GM12878 (cell line): ENCODE results near the gene GTPBP3. TPM values are rescaled to one million over a fixed set of nuclear protein-coding genes. Genes with fewer than 3 reads are reported as not detected.

Source experiments
- ATAC-seq: fragments of 200-7000 bp; cut with Tn5 transposase; 3 replicates; pipeline ENCODE4 v1.9.1; 2020; ENCODE audit warnings: mild to moderate bottlenecking, moderate library complexity
- BruUV-seq: library from RNA; stranded (reverse); fragments of 400-500 nt; replicated peaks from 2 replicates; lab custom pipeline; 2021; lab: Mats Ljungman, UMichigan
- CTCF ChIA-PET: fragments of 300-600 bp; sonication (Branson Sonifier 250); formaldehyde crosslinking; extraction: SDS; loops from one replicate; lab custom pipeline; 2021; ENCODE audit warnings: inconsistent platforms; lab: Yijun Ruan, JAX
- POLR2A ChIA-PET: fragments of 350-600 bp; formaldehyde crosslinking; extraction: SDS; loops from one replicate; lab custom pipeline; 2021; ENCODE audit warnings: inconsistent platforms; lab: Charles Lee
- RAD21 ChIA-PET: fragments of 300-600 bp; sonication (Branson Sonifier 250); formaldehyde crosslinking; loops from one replicate; lab custom pipeline; 2023; ENCODE audit warnings: antibody characterized with exemption; ENCODE audit not compliant: unreplicated experiment; lab: Charles Lee
- SMC1A ChIA-PET: fragments of 300-600 bp; sonication (Branson Sonifier 250); formaldehyde crosslinking; loops from one replicate; lab custom pipeline; 2023; ENCODE audit not compliant: unreplicated experiment, uncharacterized antibody; lab: Charles Lee
- DNase-seq: peaks from one replicate; pipeline ENCODE4 v3.0.0-alpha.2; 2011; ENCODE audit warnings: low read depth, low spot score
- FAIRE-seq: peaks from 3 replicates; lab custom pipeline; 2011; peaks lifted over from hg19 to GRCh38; lab: Jason Lieb, UNC
- H2AFZ ChIP-seq: 2 replicates; pipeline ENCODE4 v1.6.0; 2011; ENCODE audit warnings: low read depth, low read length, control low read depth; ENCODE audit not compliant: control insufficient read depth
- H3K27ac ChIP-seq: 2 replicates; pipeline ENCODE4 v1.5.1; 2011; ENCODE audit warnings: control low read depth; ENCODE audit not compliant: control insufficient read depth, insufficient read depth
- H3K27me3 ChIP-seq, 2 experiments: replicated peaks in 1 of 2; 2 replicates each; pipeline versions ENCODE4 v1.6.0 to v1.6.1; 2011; ENCODE audit warnings: low read length in 1 of 2; ENCODE audit not compliant: control insufficient read depth in 2 of 2, insufficient read depth in 2 of 2
- H3K36me3 ChIP-seq, 2 experiments: 2 replicates each; pipeline ENCODE4 v1.5.1; 2011; ENCODE audit warnings: low read length in 1 of 2; ENCODE audit not compliant: control insufficient read depth in 2 of 2, insufficient read depth in 2 of 2
- H3K4me1 ChIP-seq: 2 replicates; pipeline ENCODE4 v1.6.1; 2011; ENCODE audit warnings: mild to moderate bottlenecking, low read length, moderate library complexity, mixed read lengths; ENCODE audit not compliant: control insufficient read depth, insufficient read depth
- H3K4me2 ChIP-seq: 2 replicates; pipeline ENCODE4 v1.6.0; 2011; ENCODE audit warnings: control low read depth; ENCODE audit not compliant: control insufficient read depth, insufficient read depth
- H3K4me3 ChIP-seq: fragments of 200-600 bp; sonication (generic); 2 replicates; pipeline ENCODE4 v1.5.1; 2016
- H3K79me2 ChIP-seq: 2 replicates; pipeline ENCODE4 v1.6.0; 2011; ENCODE audit warnings: low read length; ENCODE audit not compliant: control insufficient read depth, insufficient read depth
- H3K9ac ChIP-seq: 2 replicates; pipeline ENCODE4 v1.8.0; 2011; ENCODE audit warnings: low read length, control low read depth, mixed read lengths; ENCODE audit not compliant: control insufficient read depth, insufficient read depth
- H3K9me3 ChIP-seq: replicated peaks from 3 replicates; pipeline ENCODE4 v1.5.1; 2011; ENCODE audit warnings: mild to moderate bottlenecking, low read length; ENCODE audit not compliant: control insufficient read depth, insufficient read depth
- H4K20me1 ChIP-seq: 2 replicates; pipeline ENCODE4 v1.6.0; 2011; ENCODE audit not compliant: control insufficient read depth, insufficient read depth
- BCL11A ChIP-seq: IDR thresholded peaks from 2 replicates; pipeline ENCODE4 v1.6.1; 2011; ENCODE audit warnings: low read depth, low read length
- E4F1 ChIP-seq: fragments of 450-650 bp; IDR thresholded peaks from 2 replicates; pipeline ENCODE4 v1.6.1; 2018; ENCODE audit warnings: borderline replicate concordance, mild to moderate bottlenecking; ENCODE audit not compliant: partially characterized antibody
- KAT2A ChIP-seq: conservative IDR thresholded peaks from 2 replicates; pipeline ENCODE4 v1.6.1; 2011; ENCODE audit warnings: low read depth, low read length; ENCODE audit not compliant: control insufficient read depth
- MYB ChIP-seq: fragments of 150-350 bp; IDR thresholded peaks from 2 replicates; pipeline ENCODE4 v1.6.1; 2014; ENCODE audit warnings: mild to moderate bottlenecking, low read depth, low read length, borderline replicate concordance
- POU2F2 ChIP-seq: IDR thresholded peaks from 3 replicates; pipeline ENCODE4 v1.6.1; 2011; ENCODE audit warnings: low read depth, mild to moderate bottlenecking, low read length, borderline replicate concordance
- SREBF1 ChIP-seq: IDR thresholded peaks from 2 replicates; pipeline ENCODE4 v1.6.1; 2012; ENCODE audit warnings: mild to moderate bottlenecking, low read length
- ZBTB33 ChIP-seq: fragments of 450-650 bp; IDR thresholded peaks from 2 replicates; pipeline ENCODE4 v1.6.1; 2017; ENCODE audit warnings: mild to moderate bottlenecking
- WGBS: methylation state at CpG from one replicate; pipeline ENCODE4 v1.1.6; 2016; ENCODE audit warnings: low lambda C conversion rate; ENCODE audit not compliant: insufficient replicate concordance, insufficient coverage; ENCODE audit errors: missing lambda C conversion rate; 5-methylcytosine and 5-hydroxymethylcytosine counted together
- in situ Hi-C: fragments of 300-500 bp; cut with MboI; formaldehyde crosslinking; loops from 9 replicates; pipeline ENCODE4 v1.14.3; 2018; ENCODE audit warnings: mixed read lengths
- intact Hi-C: fragments of 100-400 bp; cut with micrococcal nuclease; formaldehyde crosslinking; loops from one replicate; pipeline ENCODE4 v1.14.2; 2022; ENCODE audit not compliant: unreplicated experiment
- polyA plus RNA-seq, 11 experiments: library from polyadenylated mRNA; depleted of rRNA in 4 of 11; unstranded in 6 of 11; stranded (reverse) in 5 of 11; fragments of >200 nt; fragmentation: Nextera tagmentation in 4 of 11; fragmentation: Illumina TruSeq in 1 of 11; extraction: Ambion mirVana in 4 of 11; extraction: Trizol in 1 of 11; gene quantifications; 1 replicate in 1 of 11; 2 replicates in 10 of 11; pipeline versions ENCODE4 v1.2.1 to v1.2.3, GENCODE V29; 2011 to 2016; ENCODE audit warnings: inconsistent platforms in 2 of 11, missing spikeins in 2 of 11, low read depth in 1 of 11
- total RNA-seq, 4 experiments: library from RNA; depleted of rRNA in 3 of 4; stranded (reverse); fragments of >200 nt in 3 of 4; fragmentation: Illumina TruSeq in 1 of 4; extraction: Trizol in 1 of 4; gene quantifications; 2 replicates each; pipeline versions ENCODE4 v1.2.1 to v1.2.3, GENCODE V29; 2013 to 2021

Gene GTPBP3
- total and polyA plus RNA-seq, 10 of the 15 experiments (the other 5 are each of a cell fraction or from before 2014, with no cell fraction given): 2.9 to 46.8 (median 15.4) TPM

- ChIA-PET CTCF (interaction anchor here (0.5 kb wide), 1 partner anchor 240 kb away, joined by 3 read pairs; no protein-coding TSS in a partner anchor), POLR2A (no interaction called here), RAD21 (no interaction called here)
Measured at GRCh38 chr19:17320435-17320834, 16.9 kb upstream of the GTPBP3 start.

More at GRCh38 chr19:17320435-17320834, 16.9 kb upstream of the GTPBP3 start:
- Histone ChIP-seq H3K27me3 (no peaks in the 10 kb centered on the region), H3K9me3 (no peaks in the 10 kb centered on the region), H3K4me2 (no peak overlapping the region), H3K4me1 (no peaks in the 10 kb centered on the region), H3K36me3 (peaks cover 5 to 15% of the 10 kb centered on the region in 2 experiments; a peak in 3 of 4 replicates), H4K20me1 (no peaks in the 10 kb centered on the region), H3K9ac (no peak overlapping the region), H3K4me3 (no peak overlapping the region), H3K27ac (no peak overlapping the region), H2AFZ (no peak overlapping the region), H3K79me2 (no peaks in the 10 kb centered on the region)
- 86% methylated on average over 11 of the region's 11 CpGs for WGBS
- DNase-seq: no peak
- ATAC-seq: no peak
- no peak for FAIRE-seq
- SMC1A ChIA-PET: no interaction called here
- intact Hi-C loops (no loop called here), in situ Hi-C loops (no loop called here)
- TF ChIP-seq SREBF1 (no peak), ZBTB33 (no peak), KAT2A (no peak), E4F1 (no peak), MYB (no peak), BCL11A (no peak), POU2F2 (no peak)
- BruUV-seq: no TSS peak
